ENCODE results near the gene RELN. TPM values are rescaled to one million over a fixed set of nuclear protein-coding genes. Genes with fewer than 3 reads are reported as not detected.
"Not testable (repeated sequence)": the region's sequence is repeated elsewhere in the genome, so short reads cannot be mapped to it uniquely, and the experiment has no call there.

RELN gene
- total RNA-seq, 1 donor from 2014 or later = 3.8 TPM

DNA sequence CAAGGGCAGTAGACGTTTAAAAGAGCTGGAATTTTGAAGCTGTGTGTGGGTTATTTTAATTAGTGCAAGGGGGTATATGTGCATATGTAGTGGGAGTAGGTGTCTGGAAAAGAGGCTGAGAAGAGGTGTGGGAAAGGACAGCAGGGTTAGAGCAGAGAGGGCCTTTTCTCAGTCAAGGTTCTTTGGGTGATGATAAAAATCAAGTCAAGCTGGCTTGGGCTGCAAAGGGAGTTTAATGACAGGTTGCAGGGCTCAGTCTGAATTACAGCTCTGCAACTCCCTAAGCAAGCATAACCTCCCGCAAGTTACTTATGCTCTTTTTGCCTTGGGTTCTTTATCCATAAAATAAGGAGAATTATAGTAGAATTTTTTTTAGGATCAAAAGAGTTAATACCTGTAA is 83.5 kb downstream of the RELN start:
- no peak overlapping the region for H3K4me3 ChIP-seq (ENCODE audit: low read depth, low read length)
- TF ChIP-seq, protein P1, sequence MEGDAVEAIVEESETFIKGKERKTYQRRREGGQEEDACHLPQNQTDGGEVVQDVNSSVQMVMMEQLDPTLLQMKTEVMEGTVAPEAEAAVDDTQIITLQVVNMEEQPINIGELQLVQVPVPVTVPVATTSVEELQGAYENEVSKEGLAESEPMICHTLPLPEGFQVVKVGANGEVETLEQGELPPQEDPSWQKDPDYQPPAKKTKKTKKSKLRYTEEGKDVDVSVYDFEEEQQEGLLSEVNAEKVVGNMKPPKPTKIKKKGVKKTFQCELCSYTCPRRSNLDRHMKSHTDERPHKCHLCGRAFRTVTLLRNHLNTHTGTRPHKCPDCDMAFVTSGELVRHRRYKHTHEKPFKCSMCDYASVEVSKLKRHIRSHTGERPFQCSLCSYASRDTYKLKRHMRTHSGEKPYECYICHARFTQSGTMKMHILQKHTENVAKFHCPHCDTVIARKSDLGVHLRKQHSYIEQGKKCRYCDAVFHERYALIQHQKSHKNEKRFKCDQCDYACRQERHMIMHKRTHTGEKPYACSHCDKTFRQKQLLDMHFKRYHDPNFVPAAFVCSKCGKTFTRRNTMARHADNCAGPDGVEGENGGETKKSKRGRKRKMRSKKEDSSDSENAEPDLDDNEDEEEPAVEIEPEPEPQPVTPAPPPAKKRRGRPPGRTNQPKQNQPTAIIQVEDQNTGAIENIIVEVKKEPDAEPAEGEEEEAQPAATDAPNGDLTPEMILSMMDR (conservative IDR thresholded peaks at IDR 0.05; ENCODE audit: low read depth, low read length) = no peak
- DNase-seq (ENCODE audit: low read depth) = no peak

DNA sequence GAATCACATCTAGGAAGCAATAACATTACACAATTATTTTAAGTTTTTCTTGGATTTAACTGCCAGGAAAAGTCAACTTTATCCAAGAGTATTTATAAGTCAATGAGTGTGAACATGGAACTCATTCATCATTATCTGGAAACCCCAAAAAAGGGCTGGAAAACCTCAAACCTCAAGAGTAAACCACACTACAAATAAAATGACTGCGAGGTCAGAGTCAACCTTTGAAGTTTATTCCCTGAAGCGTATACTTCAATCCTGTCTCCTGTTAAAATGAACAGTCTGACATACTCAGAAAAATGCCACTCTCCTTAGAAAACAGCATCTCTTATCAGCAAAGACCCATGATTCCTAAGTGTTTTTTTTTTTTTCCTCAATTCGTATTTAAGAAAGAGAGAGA is 86.5 kb downstream of the RELN start:
- TF ChIP-seq, protein P1 (conservative IDR thresholded peaks at IDR 0.05; ENCODE audit: low read depth, low read length) = no peak
- DNase-seq (ENCODE audit: low read depth) = no peak

DNA sequence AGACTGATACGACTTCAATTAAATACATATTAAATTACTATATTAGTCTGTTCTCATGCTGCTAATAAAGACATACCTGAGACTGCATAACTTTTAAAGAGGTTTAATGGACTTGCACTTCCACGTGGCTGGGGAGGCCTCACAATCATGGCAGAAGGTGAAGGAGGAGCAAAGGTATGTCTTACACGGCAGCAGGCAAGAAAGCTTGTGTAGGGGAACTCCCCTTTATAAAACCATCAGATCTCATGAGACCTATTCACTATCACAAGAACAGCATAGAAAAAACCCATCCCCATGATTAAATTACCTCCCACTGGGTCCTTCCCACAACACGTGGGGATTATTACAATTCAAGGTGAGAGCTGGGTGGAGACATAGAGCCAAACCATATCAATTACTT is 92.6 kb downstream of the RELN start:
- not testable (repeated sequence) for DNase-seq (ENCODE audit: low read depth); H3K4me3 ChIP-seq (ENCODE audit: low read depth, low read length)

More for the DNA sequence above, 86.5 kb downstream of the RELN start:
- no peak overlapping the region for H3K4me3 ChIP-seq (ENCODE audit: low read depth, low read length)

DNA sequence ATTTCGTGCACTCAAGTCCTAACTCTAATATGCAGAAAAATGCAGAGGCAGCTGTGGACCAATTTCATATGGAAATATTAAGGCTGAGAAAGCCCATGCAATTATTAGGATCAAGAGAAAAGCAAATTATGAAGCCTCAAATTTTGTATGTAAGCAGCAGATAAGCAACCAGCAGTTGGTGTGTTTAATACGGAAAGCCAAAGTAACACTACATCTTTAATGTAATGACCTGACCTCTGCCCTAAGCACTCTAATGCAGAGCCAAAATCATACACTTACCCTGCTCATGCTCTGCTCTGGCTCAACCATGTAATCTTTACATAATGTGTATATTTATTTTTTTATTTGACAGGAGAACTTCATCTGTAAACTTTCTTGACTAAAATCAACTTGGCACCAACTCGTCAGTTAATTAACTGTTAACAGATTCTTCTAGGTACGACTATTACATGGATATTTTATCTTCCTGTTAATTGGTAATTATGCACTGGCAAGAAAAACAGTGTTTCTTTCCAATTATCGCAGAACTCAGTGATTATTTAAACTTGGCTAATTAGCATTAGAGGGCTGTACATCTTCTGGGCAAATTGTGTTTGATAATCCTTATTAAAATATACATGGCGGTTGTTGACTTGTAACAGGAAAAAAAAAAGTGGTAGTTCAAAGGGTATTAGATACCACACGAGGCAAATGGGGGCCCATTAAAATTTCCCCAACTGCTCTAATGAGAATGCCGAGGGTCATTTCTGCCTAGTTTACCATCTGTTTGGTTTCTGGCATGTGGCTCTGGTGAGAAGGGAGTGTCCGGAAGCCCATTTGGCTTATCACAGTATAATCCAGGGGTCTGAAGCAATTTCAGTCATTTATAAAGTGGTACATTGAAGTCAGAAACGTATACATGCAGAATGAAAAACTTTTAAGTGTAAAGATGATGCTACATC is 94.5 kb downstream of the RELN start:
- TF ChIP-seq, protein P1 (conservative IDR thresholded peaks at IDR 0.05; ENCODE audit: low read depth, low read length) = no peak
- H3K4me3 ChIP-seq (ENCODE audit: low read depth, low read length) = no peak overlapping the region
- no peak for DNase-seq (ENCODE audit: low read depth)

DNA sequence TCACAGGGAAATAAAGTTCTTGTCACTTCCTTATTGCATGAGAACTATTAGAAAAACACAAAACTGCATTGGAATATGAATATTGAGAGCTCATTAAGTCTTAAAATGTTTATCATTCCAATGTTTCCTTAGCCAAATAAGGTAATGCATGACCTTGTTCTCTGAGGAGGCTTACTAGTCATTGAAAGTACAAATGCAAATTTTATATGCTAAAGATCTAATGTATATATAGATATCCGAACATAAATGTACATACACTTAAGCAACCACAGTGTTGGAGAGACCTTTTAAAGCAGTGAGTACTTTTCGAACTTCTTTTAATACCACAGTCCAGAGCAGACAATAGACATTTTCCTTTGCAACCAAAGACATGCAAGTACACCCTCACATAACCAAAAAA is 96.1 kb downstream of the RELN start:
- TF ChIP-seq, protein P1 (conservative IDR thresholded peaks at IDR 0.05; ENCODE audit: low read depth, low read length) = no peak
- no peak for DNase-seq (ENCODE audit: low read depth)
- H3K4me3 ChIP-seq (ENCODE audit: low read depth, low read length) = no peak overlapping the region

DNA sequence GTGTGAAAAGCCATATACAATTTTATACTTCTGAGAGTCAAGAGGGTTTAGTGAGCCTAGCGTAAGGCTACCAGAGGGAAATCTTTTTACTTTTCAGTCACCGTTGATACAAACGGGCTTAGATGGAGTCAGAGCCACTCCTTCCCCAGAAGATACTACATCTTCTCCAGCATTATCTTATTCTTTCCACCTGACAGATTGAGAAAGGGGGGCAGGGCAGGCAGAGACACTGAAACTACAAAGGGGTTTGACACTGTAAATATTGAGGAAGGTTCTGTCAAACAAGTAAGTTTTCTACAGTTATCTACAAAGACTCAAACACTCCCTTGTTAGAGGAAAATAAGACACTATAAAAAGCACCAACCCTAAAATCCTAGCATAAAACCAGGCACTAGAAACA is 100.0 kb downstream of the RELN start:
- TF ChIP-seq, protein P1 (conservative IDR thresholded peaks at IDR 0.05; ENCODE audit: low read depth, low read length) = no peak
- DNase-seq (ENCODE audit: low read depth) = no peak
- no peak overlapping the region for H3K4me3 ChIP-seq (ENCODE audit: low read depth, low read length)

DNA sequence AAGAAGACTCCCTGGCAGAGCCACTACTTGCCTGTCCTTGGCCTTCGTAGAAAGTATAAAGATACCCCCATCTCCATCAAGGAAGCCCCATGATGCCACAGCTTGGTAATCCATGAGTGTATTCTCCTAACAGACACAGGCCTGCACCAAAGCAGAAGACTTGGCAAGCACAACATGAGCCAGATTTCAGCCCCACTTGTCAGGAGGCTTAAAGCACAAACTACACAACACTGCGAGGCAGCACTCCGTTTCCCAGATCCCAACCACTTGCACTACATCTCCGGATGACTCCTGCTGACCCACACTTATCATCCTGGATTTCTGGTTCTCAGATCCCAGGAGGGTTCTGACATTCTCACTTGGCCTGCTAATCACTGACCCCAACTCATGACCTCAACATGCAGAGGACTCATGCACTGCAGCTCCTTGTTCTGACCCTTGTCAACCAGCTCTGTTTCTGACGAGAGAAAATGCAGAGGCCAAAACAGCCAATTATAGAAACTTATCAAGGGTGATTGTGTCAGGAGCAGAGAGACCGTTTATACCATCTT is 100.8 kb downstream of the RELN start:
- DNase-seq (ENCODE audit: low read depth) = no peak
- TF ChIP-seq, protein P1 (conservative IDR thresholded peaks at IDR 0.05; ENCODE audit: low read depth, low read length) = no peak
- H3K4me3 ChIP-seq (ENCODE audit: low read depth, low read length) = no peak overlapping the region
